Testis (tissue), 2 donors: ENCODE data around the gene TRAPPC12.

ENCODE experiments used
- POLR2A ChIP-seq: fragments of 450-650 bp; IDR thresholded peaks from one replicate; pipeline ENCODE4 v1.6.1; 2017; ENCODE audit warnings: antibody characterized with exemption, mild to moderate bottlenecking, moderate library complexity
- TF ChIP-seq, protein P1 (sequence below), 3 experiments: fragments of 450-650 bp in 2 of 3; fragments of 200-600 bp in 1 of 3; sonication (generic) in 1 of 3; IDR thresholded peaks; one replicate each; pipeline ENCODE4 v1.5.1; 2016 to 2019; ENCODE audit warnings: antibody characterized with exemption in 3 of 3, mild to moderate bottlenecking in 2 of 3, moderate library complexity in 1 of 3

DNA sequence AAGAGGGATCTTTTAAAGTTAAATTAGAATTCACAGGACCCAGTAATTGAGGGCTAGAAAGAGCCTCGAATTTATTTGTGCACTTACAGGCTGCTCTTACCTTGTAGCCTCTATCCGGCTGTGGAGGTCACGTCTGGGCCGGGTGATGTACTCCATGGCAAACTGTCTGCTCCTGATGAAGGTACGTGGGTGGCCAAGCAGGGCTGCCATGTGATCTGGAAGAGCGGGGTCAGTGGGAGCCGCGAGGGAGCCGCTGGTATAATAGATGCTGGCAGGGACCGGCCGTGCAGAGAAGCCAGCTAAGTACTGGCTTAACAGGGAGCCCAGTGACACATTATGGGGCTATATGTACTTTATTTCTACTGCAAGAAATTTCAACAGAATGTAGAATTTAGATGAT, 80.7 kb downstream of the TRAPPC12 start:
- TF ChIP-seq, protein P1, sequence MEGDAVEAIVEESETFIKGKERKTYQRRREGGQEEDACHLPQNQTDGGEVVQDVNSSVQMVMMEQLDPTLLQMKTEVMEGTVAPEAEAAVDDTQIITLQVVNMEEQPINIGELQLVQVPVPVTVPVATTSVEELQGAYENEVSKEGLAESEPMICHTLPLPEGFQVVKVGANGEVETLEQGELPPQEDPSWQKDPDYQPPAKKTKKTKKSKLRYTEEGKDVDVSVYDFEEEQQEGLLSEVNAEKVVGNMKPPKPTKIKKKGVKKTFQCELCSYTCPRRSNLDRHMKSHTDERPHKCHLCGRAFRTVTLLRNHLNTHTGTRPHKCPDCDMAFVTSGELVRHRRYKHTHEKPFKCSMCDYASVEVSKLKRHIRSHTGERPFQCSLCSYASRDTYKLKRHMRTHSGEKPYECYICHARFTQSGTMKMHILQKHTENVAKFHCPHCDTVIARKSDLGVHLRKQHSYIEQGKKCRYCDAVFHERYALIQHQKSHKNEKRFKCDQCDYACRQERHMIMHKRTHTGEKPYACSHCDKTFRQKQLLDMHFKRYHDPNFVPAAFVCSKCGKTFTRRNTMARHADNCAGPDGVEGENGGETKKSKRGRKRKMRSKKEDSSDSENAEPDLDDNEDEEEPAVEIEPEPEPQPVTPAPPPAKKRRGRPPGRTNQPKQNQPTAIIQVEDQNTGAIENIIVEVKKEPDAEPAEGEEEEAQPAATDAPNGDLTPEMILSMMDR (IDR thresholded peaks at IDR 0.05), result no peak
- TF ChIP-seq POLR2A, result no peak
